GM18505 (cell line): Measurements from ENCODE around the gene PODXL.

Experiments
- ATAC-seq: cut with Tn5 transposase; IDR thresholded peaks from one replicate; pipeline ENCODE4 v1.9.1; 2021; ENCODE audit not compliant: unreplicated experiment
- POLR2A ChIP-seq: IDR thresholded peaks from 4 replicates; pipeline ENCODE4 v1.6.1; 2011; ENCODE audit warnings: borderline replicate concordance; ENCODE audit not compliant: insufficient read depth, insufficient read length; ENCODE audit errors: extremely low read depth

The PODXL gene

DNA sequence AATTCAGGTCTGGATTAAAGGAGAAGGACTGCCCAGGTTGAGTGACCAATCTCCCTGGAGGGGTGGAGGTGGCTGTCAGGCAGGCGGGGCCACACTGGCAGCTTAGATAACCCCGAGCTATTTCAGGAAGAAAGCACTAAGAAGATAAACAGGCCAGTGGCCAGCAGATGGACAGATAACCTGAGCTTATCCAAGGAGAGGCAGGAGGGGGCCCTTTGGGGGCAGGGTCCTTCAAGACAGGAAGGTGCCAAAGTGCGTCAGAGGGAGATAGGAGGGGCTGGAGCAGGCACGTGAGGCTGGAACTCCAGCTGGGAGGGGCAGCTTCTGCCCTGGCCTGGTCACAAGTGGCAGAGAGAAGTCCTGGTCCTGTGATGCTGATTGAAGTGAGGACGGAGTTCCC is 29.8 kb upstream of the PODXL start:
- no peak for TF ChIP-seq POLR2A
- no peak for ATAC-seq

DNA sequence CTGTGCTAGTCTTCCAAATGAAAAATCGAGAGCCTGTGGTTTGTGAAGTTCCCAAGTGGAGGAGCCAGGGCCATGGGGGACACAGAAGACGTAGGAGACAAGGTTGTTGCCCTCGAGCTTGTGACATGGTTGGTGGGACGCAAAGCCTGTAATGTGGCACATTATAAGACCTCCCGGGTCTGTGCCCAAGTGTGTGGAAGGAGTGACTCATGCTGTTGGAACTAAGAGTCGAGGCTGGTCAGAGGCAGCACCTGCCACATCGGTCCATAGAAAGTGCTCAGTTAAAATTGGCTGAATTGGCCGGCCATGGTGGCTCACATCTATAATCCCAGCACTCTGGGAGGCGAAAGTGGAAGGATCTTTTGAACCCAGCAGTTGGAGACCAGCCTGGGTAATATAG is 27.0 kb upstream of the PODXL start:
- no peak for TF ChIP-seq POLR2A
- ATAC-seq: no peak

DNA sequence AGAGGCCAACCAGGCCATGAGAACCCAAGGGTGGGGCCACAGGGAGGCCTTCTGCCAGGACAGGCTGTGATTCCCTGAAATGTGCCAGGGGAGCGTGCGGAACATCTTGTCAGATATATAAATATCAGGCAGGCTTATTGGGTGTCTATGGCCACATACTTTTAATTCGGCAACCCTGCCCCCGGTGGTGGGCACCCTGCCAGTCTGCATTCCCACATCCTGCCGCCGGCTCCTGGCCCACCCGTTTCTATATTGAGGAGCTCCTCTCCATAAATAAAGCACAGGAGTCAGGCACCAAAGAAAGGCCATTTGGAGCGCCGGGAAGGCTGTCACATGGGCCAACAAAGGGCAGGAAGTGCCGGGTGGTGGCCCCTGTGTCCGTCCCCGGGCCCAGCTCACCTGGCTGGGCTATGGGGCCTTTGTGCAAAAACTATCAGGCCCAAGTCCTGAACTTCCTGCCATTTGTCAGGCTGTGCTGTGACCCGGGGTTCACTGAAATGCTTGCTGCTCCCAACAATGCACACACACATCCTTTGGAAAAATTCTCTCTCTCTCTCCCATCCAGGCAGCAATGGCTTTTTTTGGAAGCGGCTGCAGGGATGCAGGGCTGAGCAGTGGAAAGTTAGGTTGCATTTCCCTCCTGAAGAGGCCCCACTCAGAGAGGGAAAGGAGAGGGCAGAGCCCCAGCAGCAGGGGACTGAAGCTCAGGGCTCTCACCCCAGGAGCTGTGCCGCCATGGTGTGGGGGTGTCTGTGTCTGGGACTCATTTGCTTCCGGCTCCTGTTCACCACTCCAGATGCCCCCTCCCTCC is 25.0 kb upstream of the PODXL start:
- ATAC-seq: no peak
- TF ChIP-seq POLR2A: no peak

DNA sequence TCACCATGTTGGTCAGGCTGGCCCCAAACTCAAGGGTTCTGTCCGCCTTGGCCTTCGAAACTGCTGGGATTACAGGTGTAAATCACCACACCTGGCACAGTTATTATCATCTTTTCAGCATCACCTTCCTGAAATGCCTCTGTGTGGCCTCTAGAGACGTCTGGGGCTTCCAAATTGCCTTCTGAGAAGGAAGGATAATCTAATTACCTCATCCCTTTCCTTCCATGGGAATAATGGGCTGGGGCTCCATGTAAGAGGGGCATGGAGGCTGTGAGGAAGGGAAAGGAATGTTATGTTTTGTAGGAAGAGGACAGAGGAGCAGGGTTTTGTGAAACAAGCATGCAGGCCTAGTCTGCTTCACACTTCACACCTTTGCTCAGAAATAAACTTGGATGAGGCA is 22.2 kb upstream of the PODXL start:
- ATAC-seq: no peak
- no peak for TF ChIP-seq POLR2A

DNA sequence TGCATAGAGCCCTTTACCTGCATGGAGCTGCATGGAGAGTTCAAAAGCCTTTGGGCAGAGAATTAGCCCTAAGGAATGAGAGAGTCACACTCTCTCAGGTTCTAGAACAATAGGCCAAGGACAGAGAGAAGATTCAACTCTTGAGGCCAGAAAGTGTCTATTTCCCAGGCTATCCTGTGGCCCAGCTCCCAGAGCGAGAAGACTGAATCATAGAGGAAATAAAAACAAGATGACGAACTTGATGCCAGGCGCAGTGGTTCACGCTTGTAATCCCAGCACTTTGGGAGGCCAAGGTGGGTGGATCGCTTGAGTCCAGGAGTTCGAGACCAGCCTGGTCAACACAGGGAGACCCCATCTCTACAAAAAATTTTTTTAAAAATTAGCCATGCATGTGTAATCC is 18.3 kb upstream of the PODXL start:
- ATAC-seq: no peak
- no peak for TF ChIP-seq POLR2A

DNA sequence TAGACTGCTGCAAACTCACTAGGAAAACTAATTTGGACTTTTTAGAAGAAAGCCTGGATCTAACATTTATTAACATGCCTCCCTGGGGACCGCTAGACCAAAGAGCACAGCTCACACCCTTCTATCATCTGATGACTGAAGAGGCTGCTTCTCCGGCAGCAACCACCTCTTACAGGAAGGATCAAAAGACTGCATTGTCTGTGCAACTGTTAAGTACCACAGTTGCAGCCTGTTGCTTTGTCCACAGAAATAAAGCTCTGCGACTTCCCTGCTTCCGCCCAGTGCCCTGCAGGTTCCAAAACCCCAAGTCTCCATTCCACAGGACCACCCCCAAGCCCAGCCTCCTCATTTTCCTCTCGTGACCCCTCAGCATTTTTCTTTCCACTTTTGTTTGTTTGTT is 14.0 kb upstream of the PODXL start:
- ATAC-seq: no peak
- no peak for TF ChIP-seq POLR2A

DNA sequence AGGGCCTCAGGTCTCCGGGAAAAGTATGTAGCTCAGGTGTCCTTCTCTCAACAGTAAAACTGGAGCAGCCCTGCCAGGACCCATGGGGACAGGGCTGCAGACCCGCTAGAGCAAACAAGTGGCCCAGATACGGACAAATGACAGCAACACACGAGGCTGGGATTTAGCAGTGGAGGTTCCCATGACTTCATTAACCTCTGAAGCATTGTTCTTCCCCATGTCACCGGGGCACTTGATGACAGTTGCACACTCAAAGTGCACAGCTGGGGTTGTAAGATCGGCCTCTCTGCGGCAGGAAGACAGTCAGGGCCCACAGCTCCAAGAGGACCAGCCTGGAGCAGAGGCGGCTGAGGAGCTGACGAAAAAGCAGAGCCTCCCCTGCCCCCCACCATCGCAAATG is 12.5 kb upstream of the PODXL start:
- no peak for TF ChIP-seq POLR2A
- no peak for ATAC-seq

DNA sequence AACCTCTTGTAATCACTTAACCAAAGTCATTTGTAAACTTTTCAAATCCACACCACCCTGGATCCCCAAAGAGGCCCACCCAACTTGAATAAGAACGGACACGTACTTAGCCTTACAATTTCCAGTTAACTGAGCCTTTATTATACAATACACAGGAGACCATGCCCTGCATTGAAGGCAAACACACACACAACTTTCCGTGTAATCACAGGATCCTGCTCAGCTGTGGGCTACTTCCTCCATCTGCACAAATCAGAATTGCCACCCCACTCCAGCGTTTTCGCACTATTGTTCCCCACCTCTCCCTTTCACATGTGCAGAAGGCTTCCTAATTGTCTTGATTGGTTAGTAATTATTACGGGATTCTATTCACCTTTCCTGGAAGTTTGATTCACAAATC is 12.1 kb upstream of the PODXL start:
- no peak for TF ChIP-seq POLR2A
- ATAC-seq: no peak

DNA sequence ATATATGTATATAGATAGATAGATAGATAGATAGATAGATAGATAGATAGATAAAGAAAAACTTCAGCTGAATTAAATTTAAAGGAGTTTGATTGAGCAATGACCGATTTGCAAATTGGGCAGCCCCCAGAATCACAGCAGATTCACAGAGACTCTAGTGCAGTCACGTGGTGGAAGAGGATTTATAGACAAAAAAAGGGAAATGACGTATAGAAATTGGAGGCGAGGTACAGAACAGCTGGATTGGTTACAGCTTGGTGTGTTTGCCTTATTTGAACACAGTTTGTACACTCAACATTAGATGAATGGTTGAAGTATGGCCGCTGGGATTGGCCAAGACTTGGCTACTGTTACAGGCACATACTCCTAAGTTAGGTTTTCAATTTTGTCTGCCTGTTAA is 8.2 kb upstream of the PODXL start:
- ATAC-seq: no peak
- no peak for TF ChIP-seq POLR2A

DNA sequence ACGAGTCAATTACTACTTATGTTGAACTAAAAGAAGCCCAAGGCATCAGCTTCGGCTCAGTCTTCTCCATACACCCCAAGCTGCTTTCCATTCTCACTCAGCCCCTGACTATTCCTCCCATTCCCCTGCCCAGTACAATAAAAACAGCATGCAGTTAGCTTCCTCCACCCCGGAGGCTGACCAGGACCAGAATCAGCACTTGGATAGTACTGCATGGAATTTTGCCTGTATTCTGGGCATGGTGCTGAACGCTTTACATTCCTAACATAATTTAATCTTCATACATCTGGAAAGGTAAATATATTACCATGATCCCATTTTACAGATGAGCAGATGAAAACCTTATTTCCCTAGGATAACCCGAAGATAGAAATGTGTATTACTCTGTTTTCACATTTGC is 7.5 kb upstream of the PODXL start:
- ATAC-seq: no peak
- TF ChIP-seq POLR2A: no peak

DNA sequence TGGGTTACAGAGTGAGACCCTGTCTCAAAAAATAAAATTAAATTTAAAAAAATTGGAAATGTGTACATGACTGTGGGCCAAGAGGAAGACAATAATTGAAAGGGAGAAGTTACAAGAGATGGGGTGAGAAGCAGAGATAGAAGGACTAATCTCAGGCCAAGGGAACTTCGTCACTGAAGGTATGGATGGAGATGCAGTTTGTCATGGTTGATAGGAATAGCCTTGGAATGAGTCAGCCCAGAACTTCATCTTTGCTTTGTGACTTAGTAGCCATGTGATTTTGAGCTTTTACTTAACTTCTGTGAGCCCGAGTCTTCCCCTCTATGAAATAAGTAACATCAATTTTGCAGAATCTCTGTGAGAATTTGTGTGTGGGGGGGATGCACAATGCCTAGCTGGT is 6.5 kb upstream of the PODXL start:
- ATAC-seq: no peak
- no peak for TF ChIP-seq POLR2A

DNA sequence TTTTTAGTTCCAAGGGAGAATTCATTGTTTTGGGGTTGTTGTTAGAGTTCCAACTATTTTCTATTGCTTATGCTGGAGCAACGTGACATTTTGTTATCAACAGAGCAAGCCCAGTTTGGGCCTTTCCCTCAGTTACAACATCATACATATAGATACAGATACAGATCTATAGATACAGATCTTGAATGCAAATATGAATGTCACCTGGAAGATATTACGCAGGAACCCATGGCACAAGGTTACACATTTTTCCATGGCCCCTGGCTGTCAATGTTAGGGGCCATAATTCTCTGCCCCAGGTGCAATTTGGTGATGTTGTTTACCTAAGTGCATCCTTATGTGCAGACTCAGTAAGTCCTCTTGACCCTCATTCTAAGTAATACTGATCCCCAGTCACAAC is 3.6 kb upstream of the PODXL start:
- ATAC-seq: no peak
- TF ChIP-seq POLR2A: no peak

DNA sequence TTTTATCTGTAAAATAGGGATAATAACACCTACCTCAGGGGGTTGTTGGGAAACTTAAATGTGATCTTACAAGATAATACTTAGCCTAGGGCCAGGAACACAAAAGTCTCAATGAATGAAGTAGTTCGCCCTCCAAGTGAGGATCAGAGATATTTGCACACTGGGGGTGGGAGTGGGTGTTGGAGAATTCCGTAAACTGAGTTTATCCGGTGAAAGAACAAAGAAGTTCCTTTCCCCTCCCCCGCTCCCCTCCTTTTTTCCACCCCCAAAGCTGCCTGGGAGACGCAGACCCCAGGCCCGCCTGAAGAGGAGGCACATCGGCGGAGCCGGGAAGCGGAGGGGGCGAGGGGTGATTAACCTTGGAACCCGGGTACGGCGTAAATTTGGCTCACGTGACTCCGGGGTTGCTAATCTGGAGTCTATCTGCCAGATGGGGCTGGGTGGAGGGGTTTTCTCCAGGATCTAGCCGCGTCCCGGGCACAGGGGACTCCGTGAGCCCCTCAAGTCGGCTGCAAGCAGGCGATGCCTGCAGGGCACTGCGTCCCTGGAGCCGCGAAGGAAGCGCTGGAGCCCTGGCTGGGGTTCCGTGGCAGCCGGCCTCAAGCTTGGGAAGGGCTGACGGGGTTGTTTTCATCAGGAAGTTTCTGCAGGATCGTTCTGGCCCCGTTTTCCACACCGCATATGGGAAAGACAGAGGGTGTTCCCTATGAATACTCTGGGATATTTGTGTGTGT is 1.4 kb upstream of the PODXL start:
- TF ChIP-seq POLR2A: no peak
- ATAC-seq: no peak
